Osteocyte (in vitro differentiated cells): ENCODE results near the gene NCBP2. TPM values are rescaled to one million over a fixed set of nuclear protein-coding genes. Genes with fewer than 3 reads are reported as not detected.

Experiments
- DNase-seq: peaks from one replicate; pipeline ENCODE4 v3.0.0; 2021; ENCODE audit warnings: mixed read lengths; ENCODE audit not compliant: unreplicated experiment; ENCODE audit errors: extremely low spot score
- H3K27ac Mint-ChIP-seq: one replicate; pipeline ENCODE4 v1.8.0; 2021; ENCODE audit warnings: mild to moderate bottlenecking, mixed read lengths; ENCODE audit not compliant: unreplicated experiment
- H3K27me3 Mint-ChIP-seq: one replicate; pipeline ENCODE4 v1.8.0; 2021; ENCODE audit warnings: mixed read lengths; ENCODE audit not compliant: unreplicated experiment
- H3K36me3 Mint-ChIP-seq: one replicate; pipeline ENCODE4 v1.8.0; 2021; ENCODE audit warnings: mixed read lengths; ENCODE audit not compliant: unreplicated experiment
- H3K4me1 Mint-ChIP-seq: one replicate; pipeline ENCODE4 v1.8.0; 2021; ENCODE audit warnings: mixed read lengths; ENCODE audit not compliant: unreplicated experiment
- H3K4me3 Mint-ChIP-seq: one replicate; pipeline ENCODE4 v1.8.0; 2021; ENCODE audit warnings: mild to moderate bottlenecking, moderate library complexity, mixed read lengths; ENCODE audit not compliant: unreplicated experiment
- H3K9me3 Mint-ChIP-seq: one replicate; pipeline ENCODE4 v1.8.0; 2021; ENCODE audit warnings: mixed read lengths; ENCODE audit not compliant: unreplicated experiment
- total RNA-seq: library from RNA; stranded (reverse); gene quantifications from 2 replicates; pipeline ENCODE4 v1.2.1, GENCODE V29; 2021
- TF ChIP-seq, protein P1 (sequence below): fragments of 200-600 bp; sonication (generic); IDR thresholded peaks from 2 replicates; pipeline ENCODE4 v1.5.0; 2021; ENCODE audit warnings: antibody characterized with exemption, mild to moderate bottlenecking, moderate library complexity

NCBP2 gene
- total RNA-seq, 1 donor from 2014 or later, result 59.5 TPM

GRCh38 chr3:196971094-196971698 lies 28.9 kb upstream of the NCBP2 start:
- no peaks in the 10 kb centered on the region for H3K9me3 Mint-ChIP-seq
- no peak overlapping the region for H3K4me3 Mint-ChIP-seq
- TF ChIP-seq, protein P1, sequence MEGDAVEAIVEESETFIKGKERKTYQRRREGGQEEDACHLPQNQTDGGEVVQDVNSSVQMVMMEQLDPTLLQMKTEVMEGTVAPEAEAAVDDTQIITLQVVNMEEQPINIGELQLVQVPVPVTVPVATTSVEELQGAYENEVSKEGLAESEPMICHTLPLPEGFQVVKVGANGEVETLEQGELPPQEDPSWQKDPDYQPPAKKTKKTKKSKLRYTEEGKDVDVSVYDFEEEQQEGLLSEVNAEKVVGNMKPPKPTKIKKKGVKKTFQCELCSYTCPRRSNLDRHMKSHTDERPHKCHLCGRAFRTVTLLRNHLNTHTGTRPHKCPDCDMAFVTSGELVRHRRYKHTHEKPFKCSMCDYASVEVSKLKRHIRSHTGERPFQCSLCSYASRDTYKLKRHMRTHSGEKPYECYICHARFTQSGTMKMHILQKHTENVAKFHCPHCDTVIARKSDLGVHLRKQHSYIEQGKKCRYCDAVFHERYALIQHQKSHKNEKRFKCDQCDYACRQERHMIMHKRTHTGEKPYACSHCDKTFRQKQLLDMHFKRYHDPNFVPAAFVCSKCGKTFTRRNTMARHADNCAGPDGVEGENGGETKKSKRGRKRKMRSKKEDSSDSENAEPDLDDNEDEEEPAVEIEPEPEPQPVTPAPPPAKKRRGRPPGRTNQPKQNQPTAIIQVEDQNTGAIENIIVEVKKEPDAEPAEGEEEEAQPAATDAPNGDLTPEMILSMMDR, result no peak
- H3K4me1 Mint-ChIP-seq, result peaks cover 12% of the 10 kb centered on the region
- DNase-seq, result no peak
- H3K27me3 Mint-ChIP-seq, result no peaks in the 10 kb centered on the region
- H3K36me3 Mint-ChIP-seq, result peaks cover 4% of the 10 kb centered on the region
- H3K27ac Mint-ChIP-seq, result no peak overlapping the region

GRCh38 chr3:196970547-196971093 lies 28.3 kb upstream of the NCBP2 start:
- peaks cover 4% of the 10 kb centered on the region for H3K36me3 Mint-ChIP-seq
- TF ChIP-seq, protein P1, result no peak
- H3K9me3 Mint-ChIP-seq, result no peaks in the 10 kb centered on the region
- H3K4me1 Mint-ChIP-seq, result peaks cover 12% of the 10 kb centered on the region
- H3K27ac Mint-ChIP-seq, result no peak overlapping the region
- H3K4me3 Mint-ChIP-seq, result peak overlapping the region; percentile 62
- H3K27me3 Mint-ChIP-seq, result no peaks in the 10 kb centered on the region
- no peak for DNase-seq

DNA sequence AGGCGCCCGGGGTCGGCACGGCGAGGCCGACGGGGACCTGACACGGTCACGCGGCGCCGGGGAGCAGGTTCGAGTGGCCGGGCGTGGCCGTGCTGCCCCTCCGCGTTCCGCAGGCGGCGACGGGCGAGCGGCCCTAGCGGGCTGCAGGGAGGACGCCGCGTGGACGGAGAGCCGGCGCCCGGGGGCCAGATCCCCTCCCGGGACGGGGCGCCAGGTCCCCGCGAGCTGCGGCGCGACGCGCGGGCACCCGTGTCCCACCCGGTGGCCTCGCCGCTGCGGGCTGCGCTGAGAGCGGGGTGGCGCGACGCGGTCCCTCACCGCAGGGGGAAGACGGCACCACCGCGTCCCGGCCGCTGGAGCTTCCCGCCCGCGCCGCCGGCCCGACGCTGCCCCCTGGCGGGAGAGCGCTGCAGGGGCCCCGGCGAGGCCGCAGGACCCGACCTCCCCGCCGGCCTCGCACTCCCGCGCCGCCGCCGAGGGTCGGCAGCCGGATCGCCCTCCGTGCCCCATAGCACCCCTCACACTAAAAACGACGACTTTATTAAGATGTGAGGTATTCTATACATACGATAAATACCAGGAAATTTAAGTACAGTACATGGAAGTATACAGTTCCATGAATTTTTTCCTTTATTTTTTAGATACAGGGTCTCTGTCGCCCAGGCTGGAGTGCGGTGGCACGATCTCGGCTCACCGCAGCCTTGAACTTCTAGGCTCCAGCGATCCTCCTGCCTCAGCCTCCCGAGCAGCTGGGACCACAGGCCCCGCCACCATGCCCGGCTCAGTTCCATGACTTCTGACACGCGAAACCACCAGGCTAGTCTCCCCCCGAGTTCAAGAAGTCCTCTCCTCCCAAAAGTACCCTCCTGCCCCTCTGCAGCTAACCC lies 27.6 kb upstream of the NCBP2 start:
- Mint-ChIP-seq H3K4me3 (peak overlapping the region; percentile 62), H3K4me1 (peaks cover 12% of the 10 kb centered on the region), H3K27ac (no peak overlapping the region), H3K36me3 (peaks cover 4% of the 10 kb centered on the region), H3K9me3 (no peaks in the 10 kb centered on the region), H3K27me3 (no peaks in the 10 kb centered on the region)
- TF ChIP-seq, protein P1, result peak; percentile 89
- peak; percentile 91 for DNase-seq

DNA sequence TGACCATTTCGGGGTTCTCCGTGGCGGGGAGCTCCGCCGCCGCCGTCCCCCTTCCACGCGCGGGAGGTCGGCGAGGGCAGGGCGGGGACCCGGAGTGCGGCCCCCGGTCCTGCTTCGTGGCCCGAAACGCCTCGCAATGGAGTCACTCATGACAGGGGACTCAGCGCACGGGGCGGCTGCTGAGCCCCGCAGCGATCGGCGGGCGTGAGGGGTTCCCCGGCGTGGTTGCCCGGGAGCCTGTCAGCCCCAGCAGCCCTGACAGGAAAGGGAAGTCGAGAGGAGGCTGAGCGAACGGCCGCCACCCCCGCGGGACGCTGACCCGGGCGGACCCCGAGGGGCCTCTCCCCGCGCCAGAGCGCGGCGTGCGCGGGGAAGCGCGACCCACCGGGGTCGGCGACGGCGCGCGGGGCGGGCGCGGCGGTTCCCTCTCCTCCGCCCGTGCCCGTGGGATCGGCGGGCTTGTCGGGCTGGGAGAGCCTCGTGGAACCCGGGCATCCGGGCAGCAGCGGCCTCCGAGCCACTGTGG lies 26.9 kb upstream of the NCBP2 start:
- Mint-ChIP-seq H3K36me3 (peaks cover 4% of the 10 kb centered on the region), H3K4me1 (peaks cover 12% of the 10 kb centered on the region), H3K4me3 (peak overlapping the region; percentile 79), H3K27ac (no peak overlapping the region), H3K27me3 (no peaks in the 10 kb centered on the region), H3K9me3 (no peaks in the 10 kb centered on the region)
- no peak for DNase-seq
- TF ChIP-seq, protein P1, result no peak
